ENCODE measurements around the gene IGBP1.
A peak's percentile ranks its signal among the peaks of the same experiment; 100 is the strongest.
"Not testable (repeated sequence)": the region's sequence is repeated elsewhere in the genome, so short reads cannot be mapped to it uniquely, and the experiment has no call there.

The IGBP1 gene

DNA sequence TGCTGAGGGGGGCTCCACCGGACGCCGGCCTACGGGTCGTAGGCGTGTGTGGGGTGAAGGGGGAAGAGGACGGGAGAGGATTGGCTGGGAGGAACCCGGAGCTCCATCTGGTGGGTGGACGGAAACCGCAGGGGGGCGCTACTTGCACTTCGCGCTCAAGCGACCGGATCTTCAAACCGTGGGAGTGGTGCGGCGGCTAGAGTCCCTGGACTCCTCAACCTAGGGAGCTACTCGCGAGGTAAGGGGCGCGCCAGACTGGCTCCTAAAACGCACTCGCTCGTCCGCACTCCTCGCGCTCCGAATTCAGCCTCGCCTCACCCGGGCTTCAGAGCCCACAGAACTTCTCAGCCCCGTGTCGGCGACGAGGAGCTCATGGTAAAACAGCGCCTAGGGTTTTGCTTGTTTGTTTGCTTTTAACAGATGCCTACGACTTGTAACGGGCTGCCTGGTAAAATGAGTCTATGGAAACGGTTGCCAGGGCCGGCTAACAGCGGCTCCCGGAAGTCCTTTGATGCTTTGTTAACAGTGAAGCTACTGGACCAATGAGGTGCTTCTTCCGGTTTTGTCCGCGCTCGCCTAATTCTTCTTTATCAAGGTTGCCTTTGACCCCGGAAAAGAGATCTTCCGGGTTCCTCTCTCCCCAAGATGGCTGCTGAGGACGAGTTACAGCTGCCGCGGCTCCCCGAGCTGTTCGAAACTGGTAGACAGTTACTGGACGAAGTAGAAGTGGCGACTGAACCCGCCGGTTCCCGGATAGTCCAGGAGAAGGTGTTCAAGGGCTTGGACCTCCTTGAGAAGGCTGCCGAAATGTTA, at the start of gene IGBP1:
IGBP1 (plus strand) TSS at position 145 of the 813 bp plus-strand sequence; CDS start at position 646, 501 bp downstream.
- peak; percentile 81 for DNase-seq (ENCODE audit: low spot score)

DNA sequence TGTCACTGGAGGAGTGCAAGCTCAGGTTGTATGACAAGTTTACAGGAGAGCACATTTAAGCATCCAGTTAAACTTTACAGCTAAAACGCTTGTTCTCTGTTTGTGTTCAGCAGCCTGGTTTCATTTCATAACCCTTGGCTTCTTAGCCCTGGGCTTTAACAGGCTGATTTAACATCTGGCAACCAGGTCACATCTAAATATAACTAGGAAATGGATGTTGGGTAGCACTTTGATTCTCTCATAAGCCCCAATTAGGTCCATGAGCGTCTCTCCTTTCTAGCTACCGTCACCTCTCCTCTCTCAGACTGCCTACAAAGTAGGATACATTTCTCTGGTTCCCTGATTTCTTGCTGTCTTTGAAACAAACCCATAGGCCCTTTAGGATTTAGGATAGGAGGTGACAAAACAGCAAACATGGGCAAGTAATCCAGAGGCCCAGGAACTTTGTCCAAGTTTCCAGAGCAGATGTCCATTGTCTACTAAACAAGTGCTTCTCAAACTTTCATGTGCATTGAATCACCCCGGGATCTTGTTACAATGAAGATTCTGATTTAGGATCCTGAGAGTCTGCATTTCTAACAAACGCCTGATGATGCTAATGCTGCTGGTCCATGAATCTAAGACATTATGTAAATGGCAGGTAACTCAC, 48.5 kb upstream of the IGBP1 start:
- DNase-seq (ENCODE audit: low spot score): no peak

DNA sequence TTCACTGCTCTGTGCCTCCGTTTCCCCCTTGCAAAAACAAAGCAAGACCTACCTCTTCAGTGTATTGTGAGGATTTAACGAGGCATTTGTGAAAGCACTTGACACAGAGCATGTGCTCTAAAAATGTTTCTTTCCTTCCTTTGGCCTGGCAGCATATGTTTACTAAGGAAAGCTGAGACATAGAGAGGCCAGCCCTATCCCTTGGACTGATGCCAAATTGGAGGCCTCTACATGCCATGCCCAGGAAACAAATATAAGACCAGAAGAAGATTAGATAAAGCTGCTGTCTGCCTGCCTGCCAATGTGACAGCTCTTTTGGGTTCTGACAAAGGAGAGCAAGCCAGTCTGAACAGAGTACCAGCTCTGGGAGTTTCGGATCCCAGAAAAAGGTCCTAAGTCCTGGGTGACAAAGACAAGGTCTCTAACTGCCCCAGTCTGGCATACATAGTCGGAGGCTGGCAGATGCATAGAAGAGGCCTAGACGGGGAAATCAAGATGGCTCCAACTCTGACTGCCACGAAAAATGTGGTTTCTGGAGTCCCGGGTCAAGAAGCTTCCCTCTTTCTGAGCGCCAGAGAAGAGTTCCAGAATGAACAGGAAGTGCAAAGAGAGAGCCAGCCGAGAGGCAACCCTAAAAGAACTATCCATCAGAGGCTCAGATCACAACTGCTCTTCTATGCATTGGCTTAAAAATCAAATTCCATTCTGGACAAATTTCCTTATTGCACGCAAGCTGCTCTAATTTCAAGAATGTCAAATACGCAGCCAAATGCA, 45.2 kb upstream of the IGBP1 start:
- DNase-seq (ENCODE audit: low spot score): peak; percentile 7

DNA sequence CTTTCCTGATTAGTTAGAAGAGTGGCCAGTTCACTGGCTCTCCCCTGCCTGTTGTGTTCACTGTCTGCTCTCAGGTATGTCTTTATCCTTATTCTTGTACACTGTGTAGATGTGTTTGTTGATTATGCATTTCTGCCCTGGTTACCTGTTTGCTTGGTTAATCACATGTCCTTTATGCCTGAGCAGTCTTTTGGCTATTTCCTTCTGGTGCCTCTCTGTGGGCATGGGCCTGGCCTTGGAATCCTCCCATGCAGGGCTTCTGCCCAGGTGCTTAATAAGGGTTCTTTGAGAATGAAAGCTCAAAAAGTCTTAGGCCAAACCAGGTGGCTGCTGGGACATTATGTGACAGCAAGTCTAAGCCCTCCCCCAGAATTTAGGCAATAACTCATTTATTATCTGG, 44.5 kb upstream of the IGBP1 start:
- no peak for DNase-seq (ENCODE audit: low spot score)

DNA sequence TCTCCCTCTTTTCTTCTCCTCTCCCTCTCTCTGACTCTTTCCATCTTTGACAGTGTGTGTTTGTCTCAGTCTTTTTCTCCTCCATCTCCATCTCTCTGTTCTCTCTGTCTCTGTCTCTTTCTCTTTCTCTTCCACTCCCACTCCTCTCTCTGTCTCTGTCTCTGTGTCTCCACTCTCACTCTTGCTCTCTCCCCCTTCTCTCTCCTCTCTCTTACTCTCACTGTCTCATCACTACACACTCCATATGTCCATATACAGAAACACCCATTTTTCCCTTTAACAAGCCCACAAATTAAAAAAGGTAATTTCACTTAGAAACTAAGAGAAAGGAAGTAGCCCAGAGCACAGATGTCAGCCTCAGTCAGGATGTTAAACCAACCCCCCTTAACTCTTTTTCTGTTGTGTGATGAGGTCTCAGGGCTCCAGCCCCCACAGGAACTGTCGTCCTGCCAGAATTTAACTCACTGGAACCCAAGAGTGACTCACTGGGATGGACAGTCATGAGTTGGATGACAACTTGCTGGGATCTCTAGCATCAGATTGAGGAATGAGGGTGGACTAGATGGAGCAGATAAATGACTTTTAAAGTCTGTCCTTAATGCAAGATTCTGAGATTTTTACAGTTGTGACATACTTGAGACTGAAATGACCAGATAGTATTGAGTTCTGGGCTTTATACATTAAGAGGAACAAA, 43.5 kb upstream of the IGBP1 start:
- no peak for DNase-seq (ENCODE audit: low spot score)

DNA sequence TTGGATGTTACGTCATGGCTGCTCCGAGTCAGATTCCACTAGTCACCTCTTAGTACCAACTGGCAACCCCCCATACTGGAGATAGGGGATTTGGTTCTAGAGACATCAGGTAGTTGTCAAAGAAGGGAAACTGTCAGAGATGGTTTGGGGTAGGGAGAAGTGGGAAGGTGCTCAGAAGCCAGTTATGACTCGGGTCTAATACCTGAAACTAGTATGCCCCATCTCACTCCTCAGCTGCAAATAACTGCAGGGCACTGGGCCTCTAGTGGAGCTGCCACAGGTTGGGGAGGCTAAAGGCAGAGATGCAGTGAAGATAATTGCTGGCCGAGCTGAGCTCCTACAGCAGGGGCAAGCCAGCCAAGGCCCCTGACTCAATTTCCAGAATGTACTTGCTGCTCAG, 41.0 kb upstream of the IGBP1 start:
- no peak for DNase-seq (ENCODE audit: low spot score)

DNA sequence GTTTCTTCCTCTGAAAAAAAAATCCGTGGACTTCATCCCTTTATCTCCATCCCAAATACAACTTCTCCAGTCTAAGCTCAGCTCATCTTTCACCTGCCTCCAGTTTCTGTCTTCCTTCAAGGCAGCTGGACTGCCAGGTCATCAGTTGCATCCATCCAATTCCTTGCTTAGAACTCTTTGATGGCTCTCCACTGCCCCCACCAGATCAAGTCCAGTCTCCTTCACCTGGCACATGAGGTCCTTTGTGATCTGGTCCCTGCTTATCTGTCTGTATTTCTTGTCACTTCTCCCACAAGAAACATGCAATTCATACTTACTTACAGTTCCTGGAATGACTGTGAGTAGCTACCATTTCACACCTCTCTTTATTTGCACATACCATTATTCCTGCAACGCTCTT, 37.2 kb upstream of the IGBP1 start:
- DNase-seq (ENCODE audit: low spot score): no peak

DNA sequence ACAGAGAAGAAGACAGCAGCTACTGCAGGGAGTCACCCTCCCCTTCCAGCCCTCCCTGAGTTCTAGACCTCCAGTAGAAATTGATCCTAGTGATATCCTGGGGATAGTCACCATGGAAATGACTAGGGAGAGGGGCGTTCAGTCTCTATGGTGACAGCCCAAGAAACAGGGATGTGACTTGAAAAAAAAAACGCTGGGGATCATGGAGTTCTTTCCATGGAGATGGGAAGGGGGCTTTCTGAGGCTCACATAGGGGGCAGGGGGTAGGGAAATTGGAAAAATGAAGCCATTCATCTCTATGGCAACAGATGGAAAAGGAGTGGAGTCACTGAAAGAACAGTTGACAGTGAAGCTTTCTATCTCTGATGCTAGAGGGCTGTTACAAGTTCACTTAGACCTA, 28.0 kb upstream of the IGBP1 start:
- no peak for DNase-seq (ENCODE audit: low spot score)

DNA sequence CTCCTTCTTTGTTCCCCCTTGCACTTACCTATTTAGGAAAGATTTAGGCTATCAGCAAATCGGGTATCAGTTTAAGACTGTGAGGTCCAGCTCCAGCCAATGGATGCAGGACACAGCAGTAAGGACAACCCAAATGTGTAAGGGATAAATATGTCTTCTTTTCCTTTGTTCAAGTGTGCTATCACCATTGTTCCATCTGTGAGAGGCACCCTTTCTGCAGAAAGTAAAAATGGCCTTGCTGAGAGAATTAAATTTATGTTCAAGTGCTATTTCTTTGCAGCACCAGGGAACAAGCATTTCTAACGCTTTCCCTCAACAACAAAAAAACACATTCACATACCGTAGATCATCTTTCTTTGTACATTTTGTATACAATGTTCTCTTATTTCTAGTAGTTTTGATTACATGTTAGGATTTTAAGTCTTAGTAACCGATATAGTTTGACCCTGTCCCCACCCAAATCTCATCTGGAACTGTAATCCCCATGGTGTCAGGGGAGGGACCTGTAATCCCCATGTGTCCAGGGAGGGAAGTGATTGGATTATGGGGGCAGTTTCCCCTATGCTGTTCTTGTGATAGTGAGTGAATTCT, 21.7 kb upstream of the IGBP1 start:
- not testable (repeated sequence) for DNase-seq (ENCODE audit: low spot score)

DNA sequence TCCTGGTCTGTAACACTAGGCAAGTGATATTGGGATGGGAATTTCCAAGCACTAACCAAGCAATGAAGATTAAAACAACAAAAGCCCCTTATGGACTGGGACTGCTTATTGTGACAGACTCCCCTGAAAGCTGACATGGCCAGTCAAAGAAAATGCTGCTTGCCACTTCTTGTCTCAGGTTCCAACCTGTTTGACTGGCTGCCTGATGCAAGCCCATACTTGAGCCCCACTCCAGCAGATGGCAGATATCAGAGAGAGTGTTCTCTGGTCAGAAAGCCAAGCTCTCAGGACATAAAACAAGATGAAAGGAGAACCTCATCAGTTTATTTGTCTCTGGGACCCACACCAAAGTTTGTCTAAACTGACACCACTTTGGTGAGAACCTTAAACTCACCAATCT, 15.5 kb upstream of the IGBP1 start:
- DNase-seq (ENCODE audit: low spot score): no peak

DNA sequence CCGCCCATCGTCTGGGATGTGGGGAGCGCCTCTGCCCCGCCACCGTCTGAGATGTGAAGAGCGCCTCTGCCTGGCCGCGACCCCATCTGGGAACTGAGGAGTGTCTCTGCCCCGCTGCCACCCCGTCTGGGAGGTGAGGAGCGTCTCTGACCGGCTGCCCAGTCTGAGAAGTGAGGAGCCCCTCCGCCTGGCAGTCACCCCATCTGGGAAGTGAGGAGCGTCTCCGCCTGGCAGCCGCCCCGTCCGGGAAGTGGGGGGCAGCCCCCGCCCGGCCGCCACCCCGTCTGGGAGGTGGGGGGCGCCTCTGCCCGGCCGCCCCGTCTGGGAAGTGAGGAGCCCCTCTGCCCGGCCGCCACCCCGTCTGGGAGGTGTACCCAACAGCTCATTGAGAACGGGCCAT, 10.2 kb upstream of the IGBP1 start:
- DNase-seq (ENCODE audit: low spot score): not testable (repeated sequence)

DNA sequence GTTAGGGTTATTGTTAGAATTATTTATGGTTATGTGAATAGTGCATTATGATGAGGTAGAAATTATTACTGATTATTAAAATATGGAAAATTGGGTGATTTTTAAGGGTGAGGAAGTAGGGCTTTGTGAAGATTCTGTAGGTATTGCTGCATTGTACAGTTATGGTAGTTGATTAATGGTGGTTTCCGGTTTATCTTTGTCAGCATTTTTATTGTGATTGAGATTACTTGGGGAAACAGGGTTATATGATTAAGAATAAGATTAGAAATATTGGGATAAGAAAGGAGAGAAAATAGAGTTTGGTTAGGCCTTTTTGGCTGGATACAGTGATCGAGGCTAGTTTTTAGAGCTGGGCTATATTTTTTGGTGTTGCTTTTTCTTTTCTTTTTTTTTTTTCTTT, 8.6 kb upstream of the IGBP1 start:
- DNase-seq (ENCODE audit: low spot score): no peak

DNA sequence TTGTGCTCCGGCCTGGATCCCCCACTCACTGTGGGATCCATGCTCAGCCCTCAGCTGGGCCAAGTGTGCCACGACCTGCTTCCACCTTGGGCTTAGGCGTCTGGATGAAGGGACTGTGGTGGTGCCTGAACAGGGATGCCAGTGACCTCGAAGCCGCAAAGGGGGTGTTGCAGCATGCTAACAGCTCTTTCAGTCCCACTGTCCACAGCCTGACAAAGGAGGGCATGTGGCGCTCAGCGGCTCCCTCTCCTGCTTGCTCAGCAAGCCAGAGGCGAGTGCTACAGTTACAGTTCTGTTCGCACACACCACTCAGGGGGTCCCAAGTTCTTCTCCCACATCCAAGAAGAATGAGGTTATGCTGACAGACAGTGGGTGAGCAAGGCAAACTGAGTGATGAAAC, 5.2 kb upstream of the IGBP1 start:
- no peak for DNase-seq (ENCODE audit: low spot score)

DNA sequence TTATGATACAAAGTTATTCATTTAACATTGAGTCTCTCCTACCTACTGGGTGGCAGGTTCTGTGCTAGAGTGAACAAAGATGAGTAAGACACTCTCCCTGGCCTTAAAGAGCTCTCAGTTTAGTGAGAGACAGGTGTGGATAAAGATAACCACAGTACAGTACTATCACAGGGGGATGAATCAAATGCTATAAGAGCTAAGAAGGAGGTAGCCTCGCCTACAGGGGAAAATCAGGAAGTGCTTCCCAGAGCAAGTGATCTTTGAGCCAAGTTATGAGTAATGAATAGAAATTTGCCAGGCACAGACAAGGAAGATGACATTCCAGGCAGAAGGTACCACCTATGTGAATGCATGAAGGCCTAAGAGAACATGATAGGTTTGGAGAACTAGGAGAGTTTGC, 3.4 kb upstream of the IGBP1 start:
- peak; percentile 42 for DNase-seq (ENCODE audit: low spot score)

DNA sequence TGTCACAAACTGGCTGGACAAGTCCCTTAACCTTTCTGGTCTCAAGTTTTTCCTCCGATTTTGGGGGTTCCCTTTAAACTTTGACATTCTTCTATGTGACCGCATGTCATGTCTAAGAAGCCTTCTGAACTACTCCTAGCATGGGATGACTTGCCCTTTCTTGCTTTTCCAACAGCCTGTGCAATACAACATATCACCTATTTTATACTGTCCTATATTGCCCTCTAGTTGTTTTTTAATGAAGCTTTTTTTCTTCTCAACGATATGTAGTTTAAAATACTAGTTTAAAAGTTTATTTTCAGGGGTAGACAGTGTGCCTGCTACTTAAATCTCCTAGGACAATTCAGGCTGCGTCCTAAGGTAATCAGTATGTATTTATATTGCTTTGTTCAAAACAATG, 1.0 kb upstream of the IGBP1 start:
- no peak for DNase-seq (ENCODE audit: low spot score)

DNA sequence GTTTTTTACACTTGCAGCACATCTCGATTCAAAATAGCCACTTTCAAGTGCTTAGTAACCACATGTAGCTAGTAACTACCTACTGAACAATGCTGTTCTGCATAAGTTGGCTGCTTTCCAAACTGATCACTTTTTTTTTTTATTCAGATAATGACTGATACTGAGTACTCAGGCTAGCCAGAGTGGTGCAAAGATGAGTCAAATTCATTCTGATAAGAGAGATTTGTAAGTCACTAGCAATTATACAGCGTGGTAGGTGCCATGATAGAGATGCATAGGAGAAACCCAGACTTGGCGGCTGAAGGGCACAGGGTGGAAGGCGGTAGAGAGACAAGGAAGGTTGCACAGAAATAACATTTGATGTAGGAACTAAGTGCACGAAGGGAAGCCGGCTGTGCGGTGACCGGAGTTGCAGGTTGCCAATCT, 357 bp upstream of the IGBP1 start:
- no peak for DNase-seq (ENCODE audit: low spot score)

DNA sequence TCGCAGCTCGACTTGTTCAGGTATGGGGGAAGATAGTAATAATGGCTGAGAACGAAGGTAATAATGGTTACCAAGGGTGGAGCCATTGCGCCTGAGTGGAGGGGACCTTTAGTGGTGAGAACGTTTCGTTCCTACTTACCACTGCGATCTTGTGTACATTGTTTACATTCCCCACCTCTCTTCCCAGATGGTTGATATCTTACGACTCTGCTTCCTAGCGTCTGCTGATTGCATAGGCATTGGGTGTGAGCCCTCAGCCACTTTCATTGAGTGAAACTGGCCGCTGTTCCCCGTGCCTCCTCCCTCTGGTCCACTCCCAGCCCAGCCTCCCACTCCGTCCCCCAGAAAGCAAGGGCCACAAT, 850 bp downstream of the IGBP1 start:
- DNase-seq (ENCODE audit: low spot score): peak; percentile 25

DNA sequence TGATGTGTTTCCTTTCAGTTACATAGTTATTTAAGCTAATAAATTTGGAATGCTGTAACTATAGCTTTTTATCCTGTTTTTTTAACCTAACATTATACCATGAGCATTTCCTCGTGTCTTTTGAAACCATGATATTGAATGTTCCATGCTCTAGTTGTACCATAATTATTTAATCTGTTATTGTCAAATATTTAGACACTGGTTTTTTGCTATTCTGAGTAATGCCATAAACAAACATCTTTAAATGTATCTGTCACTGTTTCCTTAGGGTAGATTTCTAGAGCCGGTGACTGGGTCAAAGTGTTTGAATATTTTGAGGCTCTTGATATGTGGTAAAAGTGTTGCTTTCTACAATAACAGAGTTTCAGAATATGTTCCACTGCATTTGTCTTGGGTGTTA, 5.4 kb downstream of the IGBP1 start:
- DNase-seq (ENCODE audit: low spot score): no peak

DNA sequence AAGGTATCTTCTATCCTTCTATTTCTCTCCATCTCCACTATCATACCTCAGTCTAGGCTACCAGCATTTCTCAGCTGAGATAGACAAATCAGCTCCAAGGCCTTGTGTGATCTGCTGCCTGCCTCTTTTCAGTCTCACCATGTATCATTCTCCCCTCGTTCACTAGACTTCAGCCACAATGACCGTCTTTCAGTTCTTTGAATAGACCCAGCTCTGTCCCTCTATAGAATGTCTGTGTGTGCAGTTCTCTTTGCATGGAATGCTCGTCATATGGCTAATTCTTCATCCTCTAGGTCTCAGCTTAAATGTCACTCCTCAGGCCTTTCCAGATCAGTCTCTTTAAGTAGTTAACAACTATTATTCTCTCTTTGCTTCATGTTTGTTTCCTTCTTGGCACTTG, 6.5 kb downstream of the IGBP1 start:
- no peak for DNase-seq (ENCODE audit: low spot score)

DNA sequence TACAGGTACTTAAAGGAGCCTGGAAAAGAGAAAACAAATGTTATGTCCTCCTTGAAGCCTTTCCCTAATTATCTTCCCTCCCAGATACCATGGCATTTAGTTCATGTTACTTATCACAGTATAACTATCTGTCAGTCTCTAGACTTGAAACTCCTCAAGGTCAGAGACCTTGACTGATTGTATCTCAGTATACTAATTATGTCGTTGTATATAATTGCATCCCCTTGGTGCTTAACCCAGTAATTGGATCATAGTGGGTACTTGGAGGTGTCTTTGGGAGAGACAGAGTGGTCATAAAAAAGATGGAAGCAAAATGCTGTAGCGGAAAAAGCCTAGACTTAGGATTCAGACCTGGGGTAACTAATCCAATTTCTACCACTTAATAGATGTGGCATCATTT, 8.1 kb downstream of the IGBP1 start:
- no peak for DNase-seq (ENCODE audit: low spot score)

DNA sequence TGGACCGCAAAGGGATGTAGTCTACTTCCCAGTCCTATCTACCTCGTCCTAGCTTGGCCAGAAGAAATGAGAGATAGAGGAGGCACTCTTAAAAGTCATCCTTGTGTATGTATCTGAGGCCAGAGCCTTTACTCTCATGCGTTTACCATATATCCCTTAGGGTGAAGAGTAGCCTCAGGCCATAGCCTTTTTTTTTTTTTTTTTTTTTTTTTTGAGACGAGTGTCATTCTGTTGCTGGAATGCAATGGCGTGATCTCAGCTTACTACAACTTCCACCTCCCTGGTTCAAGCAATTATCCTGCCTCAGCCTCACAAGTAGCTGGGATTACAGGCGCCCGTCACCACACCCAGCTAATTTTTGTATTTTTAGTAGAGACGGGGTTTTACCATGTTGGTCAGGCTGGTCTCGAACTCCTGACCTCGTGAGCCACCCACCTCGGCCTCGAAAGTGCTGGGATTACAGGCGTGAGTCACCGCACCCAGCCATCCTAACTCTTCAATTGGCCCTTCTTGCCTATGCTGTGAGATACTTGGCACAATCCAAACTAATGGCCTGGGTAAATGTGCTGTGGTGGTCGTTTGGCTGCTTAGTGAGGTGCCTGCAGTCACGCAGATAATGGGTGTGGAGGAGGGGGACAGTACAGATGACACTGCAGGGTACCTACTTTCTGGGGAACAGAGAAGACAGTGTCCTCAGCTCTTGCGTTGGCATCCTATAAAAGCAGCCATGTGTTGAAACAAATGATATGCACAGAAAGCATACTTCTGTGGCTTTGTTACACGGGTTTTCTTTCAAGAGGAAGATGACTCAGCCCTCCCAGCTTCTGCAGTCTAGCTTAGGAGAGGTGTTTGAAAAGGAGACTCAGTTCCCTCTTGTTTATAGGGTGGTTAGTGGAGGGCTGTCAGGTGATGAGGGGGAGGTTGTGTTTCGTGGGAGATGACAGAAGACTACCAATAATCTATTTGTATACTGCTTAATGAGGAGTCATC, 33.6 kb downstream of the IGBP1 start:
- DNase-seq (ENCODE audit: low spot score): no peak

Measured in LoVo (cell line).